GM21390 (cell line): ENCODE measurements around the gene TIMP4.

Experiments used
- ATAC-seq: cut with Tn5 transposase; IDR thresholded peaks from one replicate; pipeline ENCODE4 v1.9.1; 2021; ENCODE audit not compliant: unreplicated experiment

TIMP4 gene

DNA sequence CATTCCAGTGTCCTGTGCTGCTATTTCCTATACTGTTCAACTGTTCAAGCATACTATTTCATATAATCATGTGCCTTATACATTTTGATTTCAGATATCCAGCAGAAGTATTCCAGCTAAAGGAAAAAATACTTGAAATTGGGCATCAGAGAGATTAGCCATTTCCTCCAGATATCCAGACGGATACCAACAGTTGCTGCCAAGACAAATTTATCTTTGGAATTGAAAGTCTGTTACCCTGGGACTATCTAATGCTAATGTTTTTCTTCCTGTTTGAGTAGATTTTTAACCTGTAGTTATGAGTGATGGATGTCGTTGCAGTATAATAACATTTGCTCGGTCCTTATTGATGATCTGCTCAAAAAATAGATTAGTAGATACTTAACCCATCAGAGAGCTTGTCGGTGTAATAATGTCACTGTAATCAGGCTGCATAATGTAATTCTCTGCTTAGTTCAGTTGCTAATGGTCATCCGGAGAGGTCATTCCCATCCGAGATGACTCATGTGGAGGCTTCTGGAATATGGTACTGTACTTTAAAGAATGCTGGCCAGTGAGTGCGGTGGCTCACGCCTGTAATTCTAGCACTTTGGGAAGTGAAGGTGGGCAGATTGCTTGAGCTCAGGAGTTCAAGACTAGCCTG, 51.5 kb downstream of the TIMP4 start:
- no peak for ATAC-seq
